Chondrocyte (in vitro differentiated cells): ENCODE measurements around the gene SMAD9. TPM values are rescaled to one million over a fixed set of nuclear protein-coding genes. Genes with fewer than 3 reads are reported as not detected.

Experiments used
- DNase-seq: peaks from one replicate; pipeline ENCODE4 v3.0.0; 2021; ENCODE audit warnings: mixed read lengths, low spot score
- H3K27ac Mint-ChIP-seq: one replicate; pipeline ENCODE4 v1.8.0; 2021; ENCODE audit warnings: mild to moderate bottlenecking, moderate library complexity, mixed read lengths; ENCODE audit not compliant: unreplicated experiment
- H3K27me3 Mint-ChIP-seq: 2 replicates; pipeline ENCODE4 v1.8.0; 2021; ENCODE audit warnings: low read depth, mixed read lengths
- H3K36me3 Mint-ChIP-seq: 2 replicates; pipeline ENCODE4 v1.8.0; 2021; ENCODE audit warnings: low read depth, mixed read lengths
- H3K4me1 Mint-ChIP-seq: 2 replicates; pipeline ENCODE4 v1.8.0; 2021; ENCODE audit warnings: low read depth, mild to moderate bottlenecking, mixed read lengths
- H3K4me3 Mint-ChIP-seq: one replicate; pipeline ENCODE4 v1.8.0; 2021; ENCODE audit warnings: mild to moderate bottlenecking, moderate library complexity, mixed read lengths; ENCODE audit not compliant: unreplicated experiment
- H3K9me3 Mint-ChIP-seq: 2 replicates; pipeline ENCODE4 v1.8.0; 2021; ENCODE audit warnings: low read depth, mixed read lengths
- total RNA-seq: library from RNA; stranded (reverse); gene quantifications from 3 replicates; pipeline ENCODE4 v1.2.1, GENCODE V29; 2021
- TF ChIP-seq, protein P1 (sequence below): fragments of 200-600 bp; sonication (generic); IDR thresholded peaks from 2 replicates; pipeline ENCODE4 v1.5.0; 2021; ENCODE audit warnings: antibody characterized with exemption, mild to moderate bottlenecking, moderate library complexity

The SMAD9 gene
- total RNA-seq, 1 donor from 2014 or later = 8.9 TPM

DNA sequence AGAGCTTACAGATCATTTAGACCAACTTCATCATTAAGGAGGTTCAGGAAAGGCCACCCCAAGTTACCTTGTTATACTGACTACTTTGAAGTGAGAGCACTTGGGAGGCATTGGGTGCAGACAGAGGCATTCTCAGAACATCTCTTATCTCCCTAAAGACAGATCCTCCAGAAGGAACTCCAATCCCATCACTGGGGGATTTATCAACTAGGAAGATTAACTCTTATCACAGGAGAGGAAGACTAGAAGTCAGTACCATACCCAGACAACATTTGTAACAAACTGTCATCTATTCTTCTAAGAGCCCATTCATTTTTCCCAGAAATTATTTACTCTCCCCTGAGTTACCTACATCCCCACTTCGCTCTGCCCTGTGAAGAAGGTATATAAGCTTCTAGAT lies 106.8 kb downstream of the SMAD9 start:
- TF ChIP-seq, protein P1, sequence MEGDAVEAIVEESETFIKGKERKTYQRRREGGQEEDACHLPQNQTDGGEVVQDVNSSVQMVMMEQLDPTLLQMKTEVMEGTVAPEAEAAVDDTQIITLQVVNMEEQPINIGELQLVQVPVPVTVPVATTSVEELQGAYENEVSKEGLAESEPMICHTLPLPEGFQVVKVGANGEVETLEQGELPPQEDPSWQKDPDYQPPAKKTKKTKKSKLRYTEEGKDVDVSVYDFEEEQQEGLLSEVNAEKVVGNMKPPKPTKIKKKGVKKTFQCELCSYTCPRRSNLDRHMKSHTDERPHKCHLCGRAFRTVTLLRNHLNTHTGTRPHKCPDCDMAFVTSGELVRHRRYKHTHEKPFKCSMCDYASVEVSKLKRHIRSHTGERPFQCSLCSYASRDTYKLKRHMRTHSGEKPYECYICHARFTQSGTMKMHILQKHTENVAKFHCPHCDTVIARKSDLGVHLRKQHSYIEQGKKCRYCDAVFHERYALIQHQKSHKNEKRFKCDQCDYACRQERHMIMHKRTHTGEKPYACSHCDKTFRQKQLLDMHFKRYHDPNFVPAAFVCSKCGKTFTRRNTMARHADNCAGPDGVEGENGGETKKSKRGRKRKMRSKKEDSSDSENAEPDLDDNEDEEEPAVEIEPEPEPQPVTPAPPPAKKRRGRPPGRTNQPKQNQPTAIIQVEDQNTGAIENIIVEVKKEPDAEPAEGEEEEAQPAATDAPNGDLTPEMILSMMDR = no peak
- H3K27me3 Mint-ChIP-seq = peaks cover 16% of the 10 kb centered on the region
- no peaks in the 10 kb centered on the region for H3K9me3 Mint-ChIP-seq
- H3K36me3 Mint-ChIP-seq = no peaks in the 10 kb centered on the region
- no peak for DNase-seq
- H3K4me3 Mint-ChIP-seq = no peak overlapping the region
- H3K27ac Mint-ChIP-seq = no peak overlapping the region
- peaks cover 1% of the 10 kb centered on the region for H3K4me1 Mint-ChIP-seq

DNA sequence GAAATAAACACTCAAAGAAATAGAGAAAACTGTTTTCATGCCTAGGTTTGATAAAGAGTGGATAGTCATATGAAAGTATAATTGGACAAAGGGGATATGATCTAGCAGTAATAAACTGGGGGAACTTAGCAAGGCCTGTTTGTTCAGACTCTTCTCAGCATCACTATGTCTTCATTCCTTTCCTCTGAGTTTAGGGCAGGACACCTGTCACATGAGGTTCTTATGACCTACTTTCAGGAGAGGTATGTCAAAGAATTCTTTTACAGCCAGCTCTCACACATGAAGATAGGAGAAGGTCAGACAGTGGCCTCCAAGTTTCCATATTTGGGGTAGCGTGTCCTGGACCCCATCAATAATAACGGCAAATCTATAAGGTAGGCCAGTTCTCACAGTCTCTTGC lies 112.4 kb downstream of the SMAD9 start:
- Mint-ChIP-seq H3K9me3 (no peaks in the 10 kb centered on the region), H3K27ac (no peak overlapping the region), H3K36me3 (no peaks in the 10 kb centered on the region), H3K4me3 (no peak overlapping the region), H3K4me1 (no peaks in the 10 kb centered on the region), H3K27me3 (peaks cover 30% of the 10 kb centered on the region)
- no peak for DNase-seq
- TF ChIP-seq, protein P1 = no peak

DNA sequence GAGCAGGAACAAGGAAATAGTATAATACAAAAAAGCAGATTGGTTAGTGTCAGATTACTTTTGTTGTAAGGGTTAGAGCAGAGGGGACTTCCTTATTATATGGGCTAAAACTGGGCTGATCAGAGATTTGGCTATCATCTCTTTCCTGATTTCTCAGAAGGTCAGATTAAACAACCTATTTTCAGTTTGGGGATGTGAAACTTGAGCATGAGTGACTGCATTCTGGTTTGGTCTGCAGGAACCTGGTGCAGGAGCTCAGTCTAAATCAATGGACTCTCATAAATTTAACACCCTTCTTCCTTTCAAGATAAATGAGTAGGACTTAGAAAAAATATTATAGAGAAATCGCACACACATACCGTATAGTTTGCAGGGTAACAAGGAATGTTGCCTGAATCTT lies 113.9 kb downstream of the SMAD9 start:
- Mint-ChIP-seq H3K27ac (no peak overlapping the region), H3K9me3 (no peaks in the 10 kb centered on the region), H3K4me1 (no peaks in the 10 kb centered on the region), H3K36me3 (no peaks in the 10 kb centered on the region), H3K27me3 (peaks cover 20% of the 10 kb centered on the region), H3K4me3 (no peak overlapping the region)
- no peak for DNase-seq
- TF ChIP-seq, protein P1 = no peak

DNA sequence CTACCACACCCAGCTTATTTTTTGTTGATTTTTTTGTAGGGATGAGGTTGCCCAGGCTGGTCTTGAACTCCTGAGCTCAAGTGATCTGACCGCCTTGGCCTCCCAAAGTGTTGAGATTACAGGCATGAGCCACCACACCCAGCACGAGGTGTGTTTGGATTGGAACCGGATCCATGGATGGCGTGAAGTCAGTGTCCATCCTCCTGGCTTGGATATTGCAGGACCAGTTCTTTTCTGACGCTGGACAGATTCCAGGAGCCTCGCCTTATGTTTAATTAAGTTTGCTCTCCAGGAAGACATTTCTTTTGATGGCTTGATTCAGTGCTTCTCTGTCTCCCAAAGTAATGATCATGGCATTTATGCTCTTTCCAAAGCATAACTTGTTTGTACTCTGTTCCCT lies 115.5 kb downstream of the SMAD9 start:
- H3K27me3 Mint-ChIP-seq = peaks cover 19% of the 10 kb centered on the region
- TF ChIP-seq, protein P1 = no peak
- no peak overlapping the region for H3K4me3 Mint-ChIP-seq
- no peak overlapping the region for H3K27ac Mint-ChIP-seq
- no peaks in the 10 kb centered on the region for H3K36me3 Mint-ChIP-seq
- no peaks in the 10 kb centered on the region for H3K4me1 Mint-ChIP-seq
- no peaks in the 10 kb centered on the region for H3K9me3 Mint-ChIP-seq
- no peak for DNase-seq

DNA sequence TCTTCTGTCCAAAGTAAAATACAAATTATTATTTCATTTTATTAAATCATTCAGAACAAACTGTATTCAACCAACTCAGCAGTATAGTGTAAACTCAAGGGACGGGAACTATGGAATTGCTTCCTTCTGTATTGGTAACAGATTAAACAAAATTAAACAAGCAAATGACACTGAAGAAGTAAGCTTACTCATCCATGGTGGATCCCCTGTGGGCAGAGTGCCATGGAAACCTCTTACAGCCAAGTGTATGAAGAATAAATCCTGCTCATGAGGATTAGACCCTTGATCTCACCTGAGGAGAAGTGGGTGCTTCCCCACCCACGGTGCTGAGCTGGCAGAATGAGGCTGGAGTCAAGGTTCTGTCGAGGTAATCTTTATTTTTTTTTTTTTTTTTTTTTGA lies 119.0 kb downstream of the SMAD9 start:
- no peaks in the 10 kb centered on the region for H3K36me3 Mint-ChIP-seq
- peaks cover 8% of the 10 kb centered on the region for H3K27me3 Mint-ChIP-seq
- H3K4me1 Mint-ChIP-seq = no peaks in the 10 kb centered on the region
- no peaks in the 10 kb centered on the region for H3K9me3 Mint-ChIP-seq
- no peak overlapping the region for H3K27ac Mint-ChIP-seq
- DNase-seq = no peak
- TF ChIP-seq, protein P1 = no peak
- no peak overlapping the region for H3K4me3 Mint-ChIP-seq
